K562 (cell line): ENCODE measurements around the gene ENO2. TPM values are rescaled to one million over a fixed set of nuclear protein-coding genes. Genes with fewer than 3 reads are reported as not detected.

Source experiments
- ATF1 ChIP-seq, 2 experiments: fragments of 450-650 bp in 1 of 2; IDR thresholded peaks; 2 replicates each; pipeline ENCODE4 v1.6.1; 2016; ENCODE audit warnings: missing compliant biosample characterization in 1 of 2, missing genetic modification characterization in 1 of 2
- BRD4 ChIP-seq: fragments of 200-600 bp; sonication (generic); IDR thresholded peaks from 2 replicates; pipeline ENCODE4 v1.6.1; 2017; ENCODE audit warnings: inconsistent platforms
- CCAR2 ChIP-seq: fragments of 200-400 bp; formaldehyde crosslinking; IDR thresholded peaks from 2 replicates; pipeline ENCODE4 v1.6.1; 2017; ENCODE audit warnings: mild to moderate bottlenecking, low read depth, low read length
- CREM ChIP-seq: IDR thresholded peaks from 2 replicates; pipeline ENCODE4 v1.6.1; 2014; ENCODE audit warnings: antibody characterized with exemption, low read depth
- DIDO1 ChIP-seq: fragments of 450-650 bp; IDR thresholded peaks from 2 replicates; pipeline ENCODE4 v1.6.1; 2016; ENCODE audit warnings: low read depth, missing biosample characterization, missing genetic modification characterization
- ELF4 ChIP-seq: fragments of 450-650 bp; formaldehyde crosslinking; IDR thresholded peaks from 2 replicates; pipeline ENCODE4 v1.4.0; 2022; ENCODE audit warnings: missing genetic modification characterization
- MAFK ChIP-seq: IDR thresholded peaks from 2 replicates; pipeline ENCODE4 v1.6.1; 2011; ENCODE audit warnings: low read length, improper control_type of control experiment
- NRF1 ChIP-seq, 2 experiments: fragments of 450-650 bp; IDR thresholded peaks in 1 of 2; conservative IDR thresholded peaks in 1 of 2; 2 replicates each; pipeline ENCODE4 v1.6.1; 2014; ENCODE audit warnings: mild to moderate bottlenecking in 2 of 2
- SIN3A ChIP-seq, 2 experiments: fragments of 150-350 bp in 1 of 2; IDR thresholded peaks; 2 replicates each; pipeline ENCODE4 v1.6.1; 2011 to 2016; ENCODE audit warnings: borderline replicate concordance in 2 of 2, low read depth in 2 of 2, low read length in 2 of 2, mild to moderate bottlenecking in 2 of 2, moderate library complexity in 2 of 2; ENCODE audit not compliant: control insufficient read depth in 1 of 2
- TEAD1 ChIP-seq, 2 experiments: fragments of 450-650 bp in 1 of 2; sonication (generic) in 1 of 2; formaldehyde crosslinking; IDR thresholded peaks; 2 replicates each; pipeline versions ENCODE4 v1.4.0 to v1.8.0; 2020 to 2022; ENCODE audit warnings: mild to moderate bottlenecking in 2 of 2, missing genetic modification reagents in 1 of 2
- ZNF408 ChIP-seq: fragments of 250-450 bp; sonication (Bioruptor Pico); IDR thresholded peaks from 2 replicates; pipeline ENCODE4 v1.4.0; 2020; ENCODE audit warnings: low read depth, mild to moderate bottlenecking, moderate library complexity
- ZNF431 ChIP-seq: sonication (generic); formaldehyde crosslinking; IDR thresholded peaks from 2 replicates; pipeline ENCODE4 v1.8.0; 2022; ENCODE audit warnings: mild to moderate bottlenecking, missing genetic modification reagents
- polyA plus RNA-seq, 8 experiments: library from polyadenylated mRNA; depleted of rRNA in 4 of 8; stranded (reverse) in 5 of 8; unstranded in 3 of 8; fragments of >200 nt; fragmentation: Nextera tagmentation in 2 of 8; fragmentation: Illumina TruSeq in 1 of 8; extraction: Ambion mirVana in 2 of 8; extraction: Trizol in 1 of 8; gene quantifications; 2 replicates each; pipeline versions ENCODE4 v1.2.1 to v1.2.3, GENCODE V29; 2011 to 2014; ENCODE audit warnings: inconsistent platforms in 1 of 8, missing spikeins in 1 of 8
- total RNA-seq, 7 experiments: library from RNA; depleted of rRNA in 6 of 7; stranded (reverse); fragments of >200 nt in 6 of 7; fragmentation: Illumina TruSeq in 2 of 7; extraction: Trizol in 2 of 7; gene quantifications; 2 replicates each; pipeline versions ENCODE4 v1.2.1 to v1.2.3, GENCODE V29; 2011 to 2021; ENCODE audit warnings: low replicate concordance in 1 of 7
- TF ChIP-seq, protein P1 (sequence below): fragments of 250-450 bp; sonication (Bioruptor Pico); IDR thresholded peaks from 2 replicates; pipeline ENCODE4 v1.8.0; 2021; ENCODE audit warnings: mild to moderate bottlenecking, moderate library complexity
- TF ChIP-seq, protein P2 (sequence below): fragments of 450-650 bp; formaldehyde crosslinking; IDR thresholded peaks from 2 replicates; pipeline ENCODE4 v1.4.0; 2020; ENCODE audit warnings: mild to moderate bottlenecking
- TF ChIP-seq, protein P3 (sequence below): IDR thresholded peaks from 2 replicates; pipeline ENCODE4 v1.6.1; 2011; ENCODE audit warnings: borderline replicate concordance, low read depth, mild to moderate bottlenecking, moderate library complexity, low read length; ENCODE audit not compliant: insufficient read depth, poor library complexity, severe bottlenecking
- TF ChIP-seq, protein P4 (sequence below): sonication (generic); formaldehyde crosslinking; IDR thresholded peaks from 2 replicates; pipeline ENCODE4 v1.8.0; 2022; ENCODE audit warnings: mild to moderate bottlenecking, low read depth, missing genetic modification reagents
- TF ChIP-seq, protein P5 (sequence below), 3 experiments: IDR thresholded peaks in 2 of 3; conservative IDR thresholded peaks in 1 of 3; 2 replicates each; pipeline ENCODE4 v1.5.1; 2011 to 2012; ENCODE audit warnings: low read length in 3 of 3, mild to moderate bottlenecking in 3 of 3, control low read depth in 2 of 3, improper control_type of control experiment in 1 of 3, inconsistent platforms in 1 of 3, low read depth in 1 of 3, mixed read lengths in 1 of 3, moderate library complexity in 1 of 3; ENCODE audit not compliant: insufficient read depth in 2 of 3

Gene ENO2
- total and polyA plus RNA-seq, 9 of the 15 experiments (the other 6 are each of a cell fraction or from before 2014, with no cell fraction given) = 10.9 to 43.3 (median 21.0) TPM

DNA sequence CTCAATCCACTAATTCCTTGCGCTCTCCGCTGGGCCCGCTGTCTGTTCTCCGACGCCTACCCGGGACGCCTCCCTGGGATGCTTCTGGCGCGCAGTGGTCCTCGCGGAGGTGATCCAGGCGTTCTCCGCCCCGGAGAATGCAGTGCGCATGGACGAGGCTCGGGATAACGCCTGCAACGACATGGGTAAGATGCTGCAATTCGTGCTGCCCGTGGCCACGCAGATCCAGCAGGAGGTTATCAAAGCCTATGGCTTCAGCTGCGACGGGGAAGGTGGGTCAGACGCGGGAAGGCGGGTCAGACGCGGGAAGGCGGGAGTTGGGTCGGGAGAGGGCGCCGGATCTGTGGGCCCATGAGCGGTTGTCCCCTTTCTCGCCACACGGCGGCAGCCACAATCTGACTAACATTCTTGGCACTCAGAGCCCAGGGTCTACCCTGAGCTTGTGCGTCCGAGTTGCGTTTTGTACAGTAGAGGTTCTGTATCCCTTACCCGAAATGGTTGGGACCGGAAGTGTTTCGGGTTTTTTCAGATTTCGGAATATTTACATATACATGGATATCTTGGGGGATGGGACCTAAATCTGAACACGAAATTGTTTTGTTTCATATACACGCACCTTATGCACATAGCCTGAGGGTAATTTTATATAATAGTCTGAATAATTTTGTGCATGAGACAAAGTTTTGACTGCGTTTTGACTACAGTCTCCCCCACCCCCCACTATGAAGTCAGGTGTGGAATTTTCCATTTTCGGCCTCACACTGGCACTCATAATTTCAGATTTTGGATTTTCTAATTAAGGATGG is 30.2 kb downstream of the ENO2 start (continued):
- no peak for TF ChIP-seq ATF1 (CRISPR knock-in tag; IDR thresholded peaks at IDR 0.05)
- TF ChIP-seq ATF1 (tag; IDR thresholded peaks at IDR 0.05) = peak; percentile 19; the same call in 1 of the 2 replicates
- TF ChIP-seq, protein P1, sequence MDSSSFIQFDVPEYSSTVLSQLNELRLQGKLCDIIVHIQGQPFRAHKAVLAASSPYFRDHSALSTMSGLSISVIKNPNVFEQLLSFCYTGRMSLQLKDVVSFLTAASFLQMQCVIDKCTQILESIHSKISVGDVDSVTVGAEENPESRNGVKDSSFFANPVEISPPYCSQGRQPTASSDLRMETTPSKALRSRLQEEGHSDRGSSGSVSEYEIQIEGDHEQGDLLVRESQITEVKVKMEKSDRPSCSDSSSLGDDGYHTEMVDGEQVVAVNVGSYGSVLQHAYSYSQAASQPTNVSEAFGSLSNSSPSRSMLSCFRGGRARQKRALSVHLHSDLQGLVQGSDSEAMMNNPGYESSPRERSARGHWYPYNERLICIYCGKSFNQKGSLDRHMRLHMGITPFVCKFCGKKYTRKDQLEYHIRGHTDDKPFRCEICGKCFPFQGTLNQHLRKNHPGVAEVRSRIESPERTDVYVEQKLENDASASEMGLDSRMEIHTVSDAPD (CRISPR knock-in tag) = no peak
- no peak for TF ChIP-seq ZNF408
- peak; percentile 30; the same call in 1 of the 2 replicates for TF ChIP-seq ZNF431 (CRISPR knock-in tag)
- TF ChIP-seq MAFK = no peak
- no peak for TF ChIP-seq BRD4
- no peak for TF ChIP-seq DIDO1 (tag)
- TF ChIP-seq, protein P2, sequence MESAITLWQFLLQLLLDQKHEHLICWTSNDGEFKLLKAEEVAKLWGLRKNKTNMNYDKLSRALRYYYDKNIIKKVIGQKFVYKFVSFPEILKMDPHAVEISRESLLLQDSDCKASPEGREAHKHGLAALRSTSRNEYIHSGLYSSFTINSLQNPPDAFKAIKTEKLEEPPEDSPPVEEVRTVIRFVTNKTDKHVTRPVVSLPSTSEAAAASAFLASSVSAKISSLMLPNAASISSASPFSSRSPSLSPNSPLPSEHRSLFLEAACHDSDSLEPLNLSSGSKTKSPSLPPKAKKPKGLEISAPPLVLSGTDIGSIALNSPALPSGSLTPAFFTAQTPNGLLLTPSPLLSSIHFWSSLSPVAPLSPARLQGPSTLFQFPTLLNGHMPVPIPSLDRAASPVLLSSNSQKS (CRISPR knock-in tag) = no peak
- no peak for TF ChIP-seq ELF4 (CRISPR knock-in tag)
- TF ChIP-seq CCAR2 = no peak
- TF ChIP-seq SIN3A (IDR thresholded peaks at IDR 0.05; ENCODE audit: borderline replicate concordance in 2 of 2, control insufficient read depth in 1 of 2, low read depth in 2 of 2, low read length in 2 of 2) = peak; percentile 43 to 59; a peak in 1 of 4 replicates
- TF ChIP-seq, protein P3, sequence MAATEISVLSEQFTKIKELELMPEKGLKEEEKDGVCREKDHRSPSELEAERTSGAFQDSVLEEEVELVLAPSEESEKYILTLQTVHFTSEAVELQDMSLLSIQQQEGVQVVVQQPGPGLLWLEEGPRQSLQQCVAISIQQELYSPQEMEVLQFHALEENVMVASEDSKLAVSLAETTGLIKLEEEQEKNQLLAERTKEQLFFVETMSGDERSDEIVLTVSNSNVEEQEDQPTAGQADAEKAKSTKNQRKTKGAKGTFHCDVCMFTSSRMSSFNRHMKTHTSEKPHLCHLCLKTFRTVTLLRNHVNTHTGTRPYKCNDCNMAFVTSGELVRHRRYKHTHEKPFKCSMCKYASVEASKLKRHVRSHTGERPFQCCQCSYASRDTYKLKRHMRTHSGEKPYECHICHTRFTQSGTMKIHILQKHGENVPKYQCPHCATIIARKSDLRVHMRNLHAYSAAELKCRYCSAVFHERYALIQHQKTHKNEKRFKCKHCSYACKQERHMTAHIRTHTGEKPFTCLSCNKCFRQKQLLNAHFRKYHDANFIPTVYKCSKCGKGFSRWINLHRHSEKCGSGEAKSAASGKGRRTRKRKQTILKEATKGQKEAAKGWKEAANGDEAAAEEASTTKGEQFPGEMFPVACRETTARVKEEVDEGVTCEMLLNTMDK = no peak
- peak; percentile 81 for TF ChIP-seq CREM
- TF ChIP-seq NRF1 (conservative IDR thresholded peaks at IDR 0.05 in 1 of 2, IDR thresholded peaks at IDR 0.05 in 1 of 2) = peak; percentile 72 to 76
- TF ChIP-seq, protein P4, sequence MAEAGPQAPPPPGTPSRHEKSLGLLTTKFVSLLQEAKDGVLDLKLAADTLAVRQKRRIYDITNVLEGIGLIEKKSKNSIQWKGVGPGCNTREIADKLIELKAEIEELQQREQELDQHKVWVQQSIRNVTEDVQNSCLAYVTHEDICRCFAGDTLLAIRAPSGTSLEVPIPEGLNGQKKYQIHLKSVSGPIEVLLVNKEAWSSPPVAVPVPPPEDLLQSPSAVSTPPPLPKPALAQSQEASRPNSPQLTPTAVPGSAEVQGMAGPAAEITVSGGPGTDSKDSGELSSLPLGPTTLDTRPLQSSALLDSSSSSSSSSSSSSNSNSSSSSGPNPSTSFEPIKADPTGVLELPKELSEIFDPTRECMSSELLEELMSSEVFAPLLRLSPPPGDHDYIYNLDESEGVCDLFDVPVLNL (CRISPR knock-in tag) = peak; percentile 73
- peak in 1 of 2 experiments; percentile 78; a peak in 1 of 4 replicates for TF ChIP-seq TEAD1 (CRISPR knock-in tag; IDR thresholded peaks at IDR 0.05)
- TF ChIP-seq, protein P5, sequence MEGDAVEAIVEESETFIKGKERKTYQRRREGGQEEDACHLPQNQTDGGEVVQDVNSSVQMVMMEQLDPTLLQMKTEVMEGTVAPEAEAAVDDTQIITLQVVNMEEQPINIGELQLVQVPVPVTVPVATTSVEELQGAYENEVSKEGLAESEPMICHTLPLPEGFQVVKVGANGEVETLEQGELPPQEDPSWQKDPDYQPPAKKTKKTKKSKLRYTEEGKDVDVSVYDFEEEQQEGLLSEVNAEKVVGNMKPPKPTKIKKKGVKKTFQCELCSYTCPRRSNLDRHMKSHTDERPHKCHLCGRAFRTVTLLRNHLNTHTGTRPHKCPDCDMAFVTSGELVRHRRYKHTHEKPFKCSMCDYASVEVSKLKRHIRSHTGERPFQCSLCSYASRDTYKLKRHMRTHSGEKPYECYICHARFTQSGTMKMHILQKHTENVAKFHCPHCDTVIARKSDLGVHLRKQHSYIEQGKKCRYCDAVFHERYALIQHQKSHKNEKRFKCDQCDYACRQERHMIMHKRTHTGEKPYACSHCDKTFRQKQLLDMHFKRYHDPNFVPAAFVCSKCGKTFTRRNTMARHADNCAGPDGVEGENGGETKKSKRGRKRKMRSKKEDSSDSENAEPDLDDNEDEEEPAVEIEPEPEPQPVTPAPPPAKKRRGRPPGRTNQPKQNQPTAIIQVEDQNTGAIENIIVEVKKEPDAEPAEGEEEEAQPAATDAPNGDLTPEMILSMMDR (IDR thresholded peaks at IDR 0.05 in 2 of 3, conservative IDR thresholded peaks at IDR 0.05 in 1 of 3; ENCODE audit: insufficient read depth in 2 of 3, low read depth in 1 of 3, low read length in 3 of 3) = peak; percentile 84 to 98 (median 92); a peak in 5 of 6 replicates
